HCT116 (cell line): Measurements from ENCODE around the gene ST7. TPM values are rescaled to one million over a fixed set of nuclear protein-coding genes. Genes with fewer than 3 reads are reported as not detected.

ENCODE experiments used
- ATAC-seq: fragments of 200-7000 bp; cut with Tn5 transposase; 2 replicates; pipeline ENCODE4 v1.9.1; 2020; ENCODE audit warnings: mild to moderate bottlenecking, moderate library complexity
- BruUV-seq: library from RNA; stranded (reverse); fragments of 400-500 nt; replicated peaks from 2 replicates; lab custom pipeline; 2021; lab: Mats Ljungman, UMichigan
- CTCF ChIA-PET: fragments of 300-600 bp; sonication (Branson Sonifier 250); formaldehyde crosslinking; loops from one replicate; lab custom pipeline; 2021; ENCODE audit warnings: antibody characterized with exemption; lab: Charles Lee
- POLR2A ChIA-PET: fragments of 300-600, 350-600 bp; sonication (Branson Sonifier 250); formaldehyde crosslinking; loops from one replicate; lab custom pipeline; 2021; ENCODE audit warnings: antibody characterized with exemption; lab: Charles Lee
- RAD21 ChIA-PET, 2 experiments: fragments of 300-600 bp; sonication (Branson Sonifier 250); formaldehyde crosslinking; loops; one replicate each; lab custom pipeline; 2023; ENCODE audit warnings: low total read pairs in 2 of 2; ENCODE audit not compliant: uncharacterized antibody in 2 of 2, unreplicated experiment in 2 of 2, low non-redundant PET in 1 of 2; lab: Charles Lee
- DNase-seq: peaks from one replicate; pipeline ENCODE4 v3.0.0-alpha.2; 2010; ENCODE audit warnings: low read depth, low spot score
- H2AFZ ChIP-seq: fragments of 200-600 bp; shearing (Covaris generic), sonication (generic); 2 replicates; pipeline ENCODE4 v1.6.1; 2017; ENCODE audit warnings: low read depth, mixed run types, mixed read lengths, antibody characterized with exemption, low read length; ENCODE audit not compliant: poor library complexity, severe bottlenecking
- H3K27ac ChIP-seq: 2 replicates; pipeline ENCODE4 v1.5.1; 2012; ENCODE audit warnings: low read depth, low read length
- H3K27me3 ChIP-seq: fragments of 200-600 bp; sonication (generic); 2 replicates; pipeline ENCODE4 v1.6.1; 2016; ENCODE audit warnings: mixed run types, low read length, mixed read lengths; ENCODE audit not compliant: insufficient read depth
- H3K36me3 ChIP-seq, 2 experiments: fragments of 200-500 bp in 1 of 2; fragments of 200-600 bp in 1 of 2; sonication (Bioruptor generic) in 1 of 2; sonication (generic) in 1 of 2; 2 replicates each; pipeline versions ENCODE4 v1.5.1 to v1.6.1; 2014 to 2016; ENCODE audit warnings: low read length in 2 of 2, inconsistent platforms in 1 of 2, mixed read lengths in 1 of 2, mixed run types in 1 of 2; ENCODE audit not compliant: insufficient read depth in 2 of 2, control insufficient read depth in 1 of 2
- H3K4me1 ChIP-seq, 2 experiments: fragments of 200-600 bp in 1 of 2; sonication (generic) in 1 of 2; 2 replicates each; pipeline versions ENCODE4 v1.5.1 to v1.6.1; 2012 to 2017; ENCODE audit warnings: low read length in 2 of 2, inconsistent platforms in 1 of 2, mild to moderate bottlenecking in 1 of 2, mixed read lengths in 1 of 2, mixed run types in 1 of 2, moderate library complexity in 1 of 2; ENCODE audit not compliant: insufficient read depth in 2 of 2, control insufficient read depth in 1 of 2
- H3K4me2 ChIP-seq: fragments of 200-600 bp; sonication (generic); 2 replicates; pipeline ENCODE4 v1.6.1; 2017; ENCODE audit warnings: mixed run types, low read length, mixed read lengths
- H3K4me3 ChIP-seq, 2 experiments: fragments of 200-600 bp in 1 of 2; sonication (generic) in 1 of 2; replicated peaks in 1 of 2; 2 replicates each; pipeline ENCODE4 v1.5.1; 2011 to 2016; ENCODE audit warnings: low read length in 2 of 2, control low read depth in 1 of 2, low read depth in 1 of 2, mild to moderate bottlenecking in 1 of 2, mixed read lengths in 1 of 2, mixed run types in 1 of 2
- H3K79me2 ChIP-seq: fragments of 200-600 bp; sonication (generic); 2 replicates; pipeline ENCODE4 v1.6.1; 2017; ENCODE audit warnings: mild to moderate bottlenecking, mixed run types, low read length, moderate library complexity, mixed read lengths; ENCODE audit not compliant: insufficient read depth
- H3K9ac ChIP-seq: fragments of 200-600 bp; sonication (generic); 2 replicates; pipeline ENCODE4 v1.6.1; 2016; ENCODE audit warnings: low read length, mixed read lengths
- H3K9me2 ChIP-seq: fragments of 200-600 bp; sonication (generic), shearing (Covaris generic); 2 replicates; pipeline ENCODE4 v1.6.1; 2017; ENCODE audit warnings: mixed run types, mild to moderate bottlenecking, moderate library complexity; ENCODE audit not compliant: insufficient read depth
- H3K9me3 ChIP-seq, 2 experiments: fragments of 200-500 bp in 1 of 2; fragments of 200-600 bp in 1 of 2; sonication (Bioruptor generic) in 1 of 2; sonication (generic) in 1 of 2; 2 replicates each; pipeline ENCODE4 v1.6.1; 2014 to 2017; ENCODE audit warnings: low read length in 2 of 2, mixed read lengths in 2 of 2, inconsistent platforms in 1 of 2, low read depth in 1 of 2, mild to moderate bottlenecking in 1 of 2, mixed run types in 1 of 2, moderate library complexity in 1 of 2; ENCODE audit not compliant: control insufficient read depth in 1 of 2, insufficient read depth in 1 of 2
- H4K20me1 ChIP-seq: fragments of 200-600 bp; sonication (generic), shearing (Covaris generic); 2 replicates; pipeline ENCODE4 v1.6.1; 2017; ENCODE audit warnings: mixed run types, mild to moderate bottlenecking, moderate library complexity; ENCODE audit not compliant: insufficient read depth
- ATF3 ChIP-seq: IDR thresholded peaks from 2 replicates; pipeline ENCODE4 v1.6.1; 2012
- CBX3 ChIP-seq: IDR thresholded peaks from 2 replicates; pipeline ENCODE4 v1.6.1; 2012; ENCODE audit warnings: low read depth
- CEBPB ChIP-seq: IDR thresholded peaks from 2 replicates; pipeline ENCODE4 v1.6.1; 2012; ENCODE audit warnings: low read depth
- EGR1 ChIP-seq: IDR thresholded peaks from 2 replicates; pipeline ENCODE4 v1.6.1; 2012; ENCODE audit warnings: low read depth
- ELF1 ChIP-seq: IDR thresholded peaks from 2 replicates; pipeline ENCODE4 v1.6.1; 2012; ENCODE audit warnings: low read depth, borderline replicate concordance
- EZH2phosphoT487 ChIP-seq: fragments of 200-600 bp; IDR thresholded peaks from 2 replicates; pipeline ENCODE4 v1.6.1; 2018; ENCODE audit warnings: antibody characterized with exemption, borderline replicate concordance
- JUND ChIP-seq: IDR thresholded peaks from 2 replicates; pipeline ENCODE4 v1.6.1; 2012
- MAX ChIP-seq: IDR thresholded peaks from 2 replicates; pipeline ENCODE4 v1.6.1; 2012
- POLR2A ChIP-seq: IDR thresholded peaks from 2 replicates; pipeline ENCODE4 v1.7.0; 2011; ENCODE audit warnings: borderline replicate concordance; ENCODE audit not compliant: insufficient read depth, insufficient read length; ENCODE audit errors: extremely low read depth
- REST ChIP-seq: IDR thresholded peaks from 2 replicates; pipeline ENCODE4 v1.6.1; 2012; ENCODE audit warnings: low read depth
- SIN3A ChIP-seq: IDR thresholded peaks from 2 replicates; pipeline ENCODE4 v1.6.1; 2012; ENCODE audit warnings: low read depth
- SP1 ChIP-seq: IDR thresholded peaks from 2 replicates; pipeline ENCODE4 v1.6.1; 2012; ENCODE audit warnings: low read depth
- YY1 ChIP-seq: IDR thresholded peaks from 2 replicates; pipeline ENCODE4 v1.6.1; 2011; ENCODE audit warnings: low read length, low read depth, moderate library complexity, mild to moderate bottlenecking; ENCODE audit not compliant: insufficient replicate concordance; ENCODE audit errors: extremely low read depth
- ZFX ChIP-seq: fragments of 450-650 bp; IDR thresholded peaks from 2 replicates; pipeline ENCODE4 v1.6.1; 2017
- ZNF274 ChIP-seq: fragments of 200-500 bp; sonication (Bioruptor generic); IDR thresholded peaks from 2 replicates; pipeline ENCODE4 v1.6.1; 2014; ENCODE audit warnings: mild to moderate bottlenecking, low read depth, low read length, inconsistent platforms
- intact Hi-C: fragments of 100-400 bp; cut with micrococcal nuclease; formaldehyde crosslinking; loops from 2 replicates; pipeline ENCODE4 v1.10.0; 2022
- total RNA-seq: library from RNA; stranded (reverse); gene quantifications from one replicate; pipeline ENCODE4 v1.2.1, GENCODE V29; 2021; ENCODE audit not compliant: unreplicated experiment

Gene ST7
- total RNA-seq, 1 experiment from 2014 or later, result 12.6 TPM

GRCh38 chr7:117098457-117098856, 145.2 kb downstream of the ST7 start:
- BruUV-seq, result no TSS peak
- Histone ChIP-seq H3K4me1 (no peaks in the 10 kb centered on the region), H3K79me2 (no peaks in the 10 kb centered on the region), H3K36me3 (no peaks in the 10 kb centered on the region), H3K27ac (no peak overlapping the region), H3K27me3 (no peaks in the 10 kb centered on the region), H3K4me2 (no peak overlapping the region), H3K9me3 (no peaks in the 10 kb centered on the region), H4K20me1 (no peaks in the 10 kb centered on the region), H2AFZ (no peak overlapping the region), H3K9me2 (no peaks in the 10 kb centered on the region), H3K4me3 (no peak overlapping the region), H3K9ac (no peak overlapping the region)
- RAD21 ChIA-PET, result no interaction called here
- intact Hi-C loops, result no loop called here
- no peak for TF ChIP-seq ATF3
- TF ChIP-seq MAX, result no peak
- TF ChIP-seq POLR2A, result no peak
- TF ChIP-seq ZNF274, result no peak
- TF ChIP-seq ELF1, result no peak
- TF ChIP-seq CEBPB, result no peak
- no peak for TF ChIP-seq EGR1
- TF ChIP-seq CBX3, result no peak
- no peak for DNase-seq
- CTCF ChIA-PET, result no interaction called here
- POLR2A ChIA-PET, result no interaction called here
- no peak for ATAC-seq

- intact Hi-C loops, result no loop called here
- Histone ChIP-seq H3K9me3 (no peaks in the 10 kb centered on the region), H3K79me2 (no peaks in the 10 kb centered on the region), H3K9me2 (no peaks in the 10 kb centered on the region), H3K27me3 (no peaks in the 10 kb centered on the region), H4K20me1 (no peaks in the 10 kb centered on the region), H3K36me3 (no peaks in the 10 kb centered on the region), H3K4me1 (no peaks in the 10 kb centered on the region), H3K4me2 (no peak overlapping the region), H3K9ac (no peak overlapping the region), H3K27ac (no peak overlapping the region), H2AFZ (no peak overlapping the region), H3K4me3 (no peak overlapping the region)
- ChIA-PET POLR2A (no interaction called here), CTCF (no interaction called here), RAD21 (no interaction called here)
- ATAC-seq (no peak), DNase-seq (no peak)
- no TSS peak for BruUV-seq
- no peak for TF ChIP-seq ATF3
- TF ChIP-seq SIN3A, result no peak
- TF ChIP-seq EZH2phosphoT487, result no peak
- TF ChIP-seq ELF1, result no peak
- TF ChIP-seq CBX3, result no peak
- no peak for TF ChIP-seq CEBPB
- TF ChIP-seq ZNF274, result no peak
- no peak for TF ChIP-seq POLR2A
- no peak for TF ChIP-seq REST
- no peak for TF ChIP-seq ZFX
- no peak for TF ChIP-seq SP1
- TF ChIP-seq MAX, result no peak
- TF ChIP-seq EGR1, result no peak
- TF ChIP-seq JUND, result no peak
- no peak for TF ChIP-seq YY1
Measured at GRCh38 chr7:117101026-117101425, 147.7 kb downstream of the ST7 start.
